SK-N-SH (cell line): ENCODE measurements around the gene VRTN.

ENCODE experiments used
- CTCF ChIP-seq: fragments of 200-600 bp; sonication (generic); IDR thresholded peaks from 2 replicates; pipeline ENCODE4 v1.6.1; 2017; ENCODE audit warnings: antibody characterized with exemption, mild to moderate bottlenecking, moderate library complexity
- EP300 ChIP-seq, 2 experiments: IDR thresholded peaks; 2 replicates each; pipeline versions ENCODE4 v1.4.0 to v1.6.1; 2012; ENCODE audit warnings: borderline replicate concordance in 1 of 2, low read depth in 1 of 2, low read length in 1 of 2
- EZH2phosphoT487 ChIP-seq: fragments of 200-600 bp; sonication (generic); IDR thresholded peaks from 2 replicates; pipeline ENCODE4 v1.6.1; 2017; ENCODE audit warnings: low read depth, mixed run types, mild to moderate bottlenecking, antibody characterized with exemption, moderate library complexity, borderline replicate concordance
- FOXJ3 ChIP-seq: sonication (generic); formaldehyde crosslinking; IDR thresholded peaks from 2 replicates; pipeline ENCODE4 v1.5.1; 2020; ENCODE audit warnings: mild to moderate bottlenecking, missing genetic modification reagents
- FOXM1 ChIP-seq: IDR thresholded peaks from 2 replicates; pipeline ENCODE4 v1.4.0; 2012; ENCODE audit warnings: low read depth, mild to moderate bottlenecking
- NRF1 ChIP-seq: IDR thresholded peaks from 2 replicates; pipeline ENCODE4 v1.6.1; 2012; ENCODE audit warnings: low read depth, mild to moderate bottlenecking, low read length
- POLR2AphosphoS5 ChIP-seq: IDR thresholded peaks from 2 replicates; pipeline ENCODE4 v1.6.1; 2012; ENCODE audit warnings: low read depth, low read length
- RAD21 ChIP-seq: IDR thresholded peaks from 2 replicates; pipeline ENCODE4 v1.6.1; 2012; ENCODE audit warnings: mild to moderate bottlenecking, low read length
- YY1 ChIP-seq: IDR thresholded peaks from 2 replicates; pipeline ENCODE4 v1.4.0; 2012; ENCODE audit warnings: low read depth, mild to moderate bottlenecking
- TF ChIP-seq, protein P1 (sequence below): IDR thresholded peaks from 2 replicates; pipeline ENCODE4 v1.4.0; 2012; ENCODE audit warnings: low read depth
- TF ChIP-seq, protein P2 (sequence below): fragments of 150-350 bp; IDR thresholded peaks from 2 replicates; pipeline ENCODE4 v1.6.1; 2017; ENCODE audit warnings: antibody characterized with exemption, low read length, low read depth, borderline replicate concordance

DNA sequence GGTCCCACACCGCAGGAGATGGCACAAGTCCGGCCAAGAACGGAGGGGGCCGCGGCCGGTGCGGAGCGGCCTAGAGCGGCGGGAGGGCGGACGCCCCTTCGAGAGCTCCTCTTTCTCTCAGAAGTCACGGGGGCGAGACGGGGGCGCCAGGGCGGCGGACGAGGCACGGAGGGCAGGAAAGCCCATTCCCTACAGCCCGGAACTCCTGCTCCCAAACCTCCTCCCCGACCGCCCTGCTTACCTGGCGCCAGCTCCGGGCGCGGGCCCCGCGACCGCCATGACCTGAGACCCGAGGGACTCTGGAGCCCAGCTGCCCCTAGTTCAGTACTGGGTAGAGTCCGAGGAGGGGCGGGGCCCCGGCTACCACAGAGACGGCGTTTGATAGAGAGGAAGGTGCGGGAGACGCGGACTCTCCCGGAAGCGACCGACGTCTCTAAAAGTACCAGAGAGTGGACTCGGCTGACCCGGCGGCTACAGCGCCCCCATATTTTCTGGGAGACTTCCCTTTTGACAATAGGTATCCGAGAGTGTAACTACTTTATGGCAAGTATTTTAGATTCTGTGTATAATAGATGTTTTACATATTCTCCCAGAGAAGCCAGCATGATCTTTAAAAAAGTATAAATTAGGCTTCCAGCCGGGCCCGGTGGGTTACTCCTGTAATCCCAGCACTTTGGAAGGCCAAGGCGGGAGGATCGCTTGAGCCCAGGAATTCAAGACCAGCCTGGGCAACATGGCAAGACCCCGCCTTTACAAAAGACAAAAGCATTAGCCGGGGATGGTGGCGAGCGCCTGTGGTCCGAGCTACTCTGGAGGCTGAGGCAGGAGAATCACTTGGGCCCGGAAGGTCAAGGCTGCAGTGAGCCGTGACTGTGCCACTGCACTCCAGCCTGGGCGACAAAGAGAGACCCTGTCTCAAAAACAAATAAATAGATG, 45.4 kb upstream of the VRTN start, which contains the start of gene ABCD4:
- no peak for TF ChIP-seq EZH2phosphoT487
- TF ChIP-seq, protein P1, sequence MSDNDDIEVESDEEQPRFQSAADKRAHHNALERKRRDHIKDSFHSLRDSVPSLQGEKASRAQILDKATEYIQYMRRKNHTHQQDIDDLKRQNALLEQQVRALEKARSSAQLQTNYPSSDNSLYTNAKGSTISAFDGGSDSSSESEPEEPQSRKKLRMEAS, result peak; percentile 47; the same call in 1 of the 2 replicates
- peak; percentile 81 for TF ChIP-seq CTCF
- TF ChIP-seq POLR2AphosphoS5, result peak; percentile 94
- no peak for TF ChIP-seq FOXJ3 (CRISPR knock-in tag)
- no peak for TF ChIP-seq NRF1
- TF ChIP-seq YY1, result peak; percentile 69
- TF ChIP-seq, protein P2, sequence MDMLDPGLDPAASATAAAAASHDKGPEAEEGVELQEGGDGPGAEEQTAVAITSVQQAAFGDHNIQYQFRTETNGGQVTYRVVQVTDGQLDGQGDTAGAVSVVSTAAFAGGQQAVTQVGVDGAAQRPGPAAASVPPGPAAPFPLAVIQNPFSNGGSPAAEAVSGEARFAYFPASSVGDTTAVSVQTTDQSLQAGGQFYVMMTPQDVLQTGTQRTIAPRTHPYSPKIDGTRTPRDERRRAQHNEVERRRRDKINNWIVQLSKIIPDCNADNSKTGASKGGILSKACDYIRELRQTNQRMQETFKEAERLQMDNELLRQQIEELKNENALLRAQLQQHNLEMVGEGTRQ, result no peak
- TF ChIP-seq FOXM1, result no peak
- TF ChIP-seq EP300 (IDR thresholded peaks at IDR 0.05; ENCODE audit: borderline replicate concordance in 1 of 2, low read depth in 1 of 2, low read length in 1 of 2), result 0 out of 4 replicates have a peak, but pooled peaks of 1 of the 2 experiments have one; percentile 9
- no peak for TF ChIP-seq RAD21
